CD4-positive, alpha-beta T cell (primary cell): ENCODE results near the gene NETO2. TPM values are rescaled to one million over a fixed set of nuclear protein-coding genes. Genes with fewer than 3 reads are reported as not detected.
"Not testable (repeated sequence)": the region's sequence is repeated elsewhere in the genome, so short reads cannot be mapped to it uniquely, and the experiment has no call there.

Experiments used
- ATAC-seq: fragments of 200-7000 bp; cut with Tn5 transposase; one replicate; pipeline ENCODE4 v1.10.0; 2022; ENCODE audit warnings: mild to moderate bottlenecking; ENCODE audit not compliant: poor library complexity
- CTCF ChIA-PET: fragments of 350-600 bp; sonication (Branson Sonifier 250); formaldehyde crosslinking; loops from one replicate; lab custom pipeline; 2021; ENCODE audit warnings: antibody characterized with exemption, inconsistent platforms; lab: Charles Lee
- POLR2A ChIA-PET: fragments of 350-600 bp; sonication (Branson Sonifier 250); formaldehyde crosslinking; loops from one replicate; lab custom pipeline; 2021; ENCODE audit warnings: antibody characterized with exemption, inconsistent platforms; lab: Charles Lee
- DNase-seq, 14 experiments: peaks; one replicate each; pipeline ENCODE4 v3.0.0-alpha.2; 2013 to 2020; ENCODE audit warnings: mixed read lengths in 2 of 14
- H3K27ac ChIP-seq, 2 donors: one replicate each; pipeline versions ENCODE4 v1.5.1 to v1.7.0; 2013; ENCODE audit warnings: low read length in 2 of 2, low read depth in 1 of 2, mild to moderate bottlenecking in 1 of 2
- H3K27me3 ChIP-seq, 2 experiments: 1 replicate in 1 of 2; 2 replicates in 1 of 2; pipeline versions ENCODE4 v1.6.1 to v1.7.0; 2013; ENCODE audit warnings: low read length in 2 of 2, control low read depth in 1 of 2, mild to moderate bottlenecking in 1 of 2, moderate library complexity in 1 of 2; ENCODE audit not compliant: insufficient read depth in 2 of 2, control insufficient read depth in 1 of 2
- H3K36me3 ChIP-seq: one replicate; pipeline ENCODE4 v1.6.1; 2013; ENCODE audit warnings: low read length, control low read depth; ENCODE audit not compliant: insufficient read depth
- H3K4me1 ChIP-seq: one replicate; pipeline ENCODE4 v1.6.1; 2013; ENCODE audit warnings: low read length, control low read depth; ENCODE audit not compliant: insufficient read depth
- H3K4me3 ChIP-seq: one replicate; pipeline ENCODE4 v1.5.1; 2013; ENCODE audit warnings: mild to moderate bottlenecking, low read length, moderate library complexity
- H3K9me3 ChIP-seq, 2 experiments: 1 replicate in 1 of 2; 2 replicates in 1 of 2; pipeline versions ENCODE4 v1.6.1 to v1.7.0; 2013; ENCODE audit warnings: low read length in 2 of 2, mild to moderate bottlenecking in 2 of 2, control low read depth in 1 of 2, moderate library complexity in 1 of 2; ENCODE audit not compliant: control insufficient read depth in 1 of 2, insufficient read depth in 1 of 2
- H3K27ac Mint-ChIP-seq: one replicate; pipeline ENCODE4 v1.8.0; 2020; ENCODE audit warnings: mixed read lengths
- H3K27me3 Mint-ChIP-seq: one replicate; pipeline ENCODE4 v1.8.0; 2021; ENCODE audit warnings: mixed read lengths
- H3K36me3 Mint-ChIP-seq: one replicate; pipeline ENCODE4 v1.8.0; 2021; ENCODE audit warnings: low read depth, mixed read lengths
- H3K4me1 Mint-ChIP-seq: one replicate; pipeline ENCODE4 v1.8.0; 2021; ENCODE audit warnings: low read depth, mixed read lengths
- H3K4me3 Mint-ChIP-seq: one replicate; pipeline ENCODE4 v1.8.0; 2020; ENCODE audit warnings: mild to moderate bottlenecking, mixed read lengths
- H3K9me3 Mint-ChIP-seq: one replicate; pipeline ENCODE4 v1.8.0; 2020; ENCODE audit warnings: mixed read lengths
- intact Hi-C, 2 experiments: fragments of 100-400 bp; cut with DNase I in 1 of 2; cut with micrococcal nuclease in 1 of 2; formaldehyde crosslinking; loops; one replicate each; pipeline versions ENCODE4 v1.15.1 to v1.9.0; 2023 to 2025; cut with DNase I, micrococcal nuclease
- total RNA-seq, 174 experiments: library from RNA in 2 of 174; stranded (reverse) in 2 of 174; gene quantifications; one replicate each; pipeline ENCODE4 v1.2.3 and lab custom pipeline; 2021 to 2026
- TF ChIP-seq, protein P1 (sequence below): fragments of 200-600 bp; IDR thresholded peaks from one replicate; pipeline ENCODE4 v1.8.0; 2022; ENCODE audit warnings: antibody characterized with exemption, mild to moderate bottlenecking

NETO2 gene
- total RNA-seq, 2 experiments from 2014 or later, result 1.8 to 1.9 TPM

DNA sequence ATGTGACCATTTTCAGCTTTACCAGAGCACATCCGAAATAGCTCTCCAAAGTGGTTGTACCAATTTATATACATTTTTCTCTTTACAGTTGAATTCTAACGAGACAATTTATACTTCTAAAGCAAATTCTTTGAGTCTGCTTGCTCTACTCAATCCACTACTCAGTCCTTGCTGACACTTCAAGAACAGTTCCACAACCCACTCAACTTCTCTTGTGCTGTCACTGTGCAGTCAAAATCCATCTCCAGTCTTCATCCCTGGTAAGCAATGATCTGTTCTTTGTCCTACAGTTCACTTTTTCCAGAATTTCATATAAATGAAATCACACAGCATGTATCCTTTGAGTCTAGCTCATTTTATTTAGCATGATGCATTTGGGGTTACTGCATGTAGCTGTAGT lies 30.6 kb downstream of the NETO2 start:
- no peaks in the 10 kb centered on the region for H3K9me3 ChIP-seq
- Mint-ChIP-seq H3K27ac (no peak overlapping the region), H3K36me3 (no peaks in the 10 kb centered on the region), H3K4me1 (no peaks in the 10 kb centered on the region), H3K9me3 (no peaks in the 10 kb centered on the region), H3K4me3 (no peak overlapping the region), H3K27me3 (no peaks in the 10 kb centered on the region)
- intact Hi-C loops, result no loop called here
- no peaks in the 10 kb centered on the region for H3K36me3 ChIP-seq
- H3K4me3 ChIP-seq, result no peak overlapping the region
- no peak for DNase-seq
- H3K27me3 ChIP-seq, result no peaks in the 10 kb centered on the region
- no peaks in the 10 kb centered on the region for H3K4me1 ChIP-seq
- ATAC-seq, result no peak
- CTCF ChIA-PET, result interaction anchor here (0.7 to 1.6 kb wide), 4 partner anchors 16 to 986 kb away, joined by 3 to 4 read pairs (median 4); no protein-coding TSS in a partner anchor
- no peak overlapping the region for H3K27ac ChIP-seq
- TF ChIP-seq, protein P1, sequence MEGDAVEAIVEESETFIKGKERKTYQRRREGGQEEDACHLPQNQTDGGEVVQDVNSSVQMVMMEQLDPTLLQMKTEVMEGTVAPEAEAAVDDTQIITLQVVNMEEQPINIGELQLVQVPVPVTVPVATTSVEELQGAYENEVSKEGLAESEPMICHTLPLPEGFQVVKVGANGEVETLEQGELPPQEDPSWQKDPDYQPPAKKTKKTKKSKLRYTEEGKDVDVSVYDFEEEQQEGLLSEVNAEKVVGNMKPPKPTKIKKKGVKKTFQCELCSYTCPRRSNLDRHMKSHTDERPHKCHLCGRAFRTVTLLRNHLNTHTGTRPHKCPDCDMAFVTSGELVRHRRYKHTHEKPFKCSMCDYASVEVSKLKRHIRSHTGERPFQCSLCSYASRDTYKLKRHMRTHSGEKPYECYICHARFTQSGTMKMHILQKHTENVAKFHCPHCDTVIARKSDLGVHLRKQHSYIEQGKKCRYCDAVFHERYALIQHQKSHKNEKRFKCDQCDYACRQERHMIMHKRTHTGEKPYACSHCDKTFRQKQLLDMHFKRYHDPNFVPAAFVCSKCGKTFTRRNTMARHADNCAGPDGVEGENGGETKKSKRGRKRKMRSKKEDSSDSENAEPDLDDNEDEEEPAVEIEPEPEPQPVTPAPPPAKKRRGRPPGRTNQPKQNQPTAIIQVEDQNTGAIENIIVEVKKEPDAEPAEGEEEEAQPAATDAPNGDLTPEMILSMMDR, result no peak
- POLR2A ChIA-PET, result no interaction called here

DNA sequence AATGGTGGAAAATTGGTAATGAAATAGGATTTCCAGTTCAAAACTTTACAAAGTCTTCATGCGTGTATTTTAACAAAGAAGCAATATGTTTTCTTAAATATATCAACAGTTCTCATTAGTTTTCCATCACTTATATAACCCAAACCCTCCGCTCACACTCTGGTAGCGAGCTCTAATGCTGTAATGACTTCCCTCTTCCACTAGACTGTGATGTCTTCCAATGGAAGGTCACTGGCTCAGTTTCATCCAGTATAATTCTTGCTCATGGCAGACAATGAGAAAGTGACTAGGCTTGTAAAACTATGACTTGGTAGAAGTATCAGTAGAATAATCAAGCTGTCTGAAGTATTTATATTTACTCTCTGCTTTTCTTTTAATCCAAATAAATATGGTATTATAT lies 32.8 kb downstream of the NETO2 start:
- Mint-ChIP-seq H3K9me3 (no peaks in the 10 kb centered on the region), H3K36me3 (no peaks in the 10 kb centered on the region), H3K4me3 (no peak overlapping the region), H3K4me1 (no peaks in the 10 kb centered on the region), H3K27me3 (no peaks in the 10 kb centered on the region), H3K27ac (no peak overlapping the region)
- intact Hi-C loops, result no loop called here
- ChIA-PET CTCF (interaction anchor here (0.7 kb wide), 1 partner anchor 147 kb away, joined by 3 read pairs; no protein-coding TSS in a partner anchor), POLR2A (no interaction called here)
- Histone ChIP-seq H3K27me3 (no peaks in the 10 kb centered on the region), H3K36me3 (no peaks in the 10 kb centered on the region), H3K4me3 (no peak overlapping the region), H3K4me1 (no peaks in the 10 kb centered on the region), H3K9me3 (no peaks in the 10 kb centered on the region), H3K27ac (no peak overlapping the region)
- TF ChIP-seq, protein P1, result no peak
- no peak for ATAC-seq
- DNase-seq, result no peak

DNA sequence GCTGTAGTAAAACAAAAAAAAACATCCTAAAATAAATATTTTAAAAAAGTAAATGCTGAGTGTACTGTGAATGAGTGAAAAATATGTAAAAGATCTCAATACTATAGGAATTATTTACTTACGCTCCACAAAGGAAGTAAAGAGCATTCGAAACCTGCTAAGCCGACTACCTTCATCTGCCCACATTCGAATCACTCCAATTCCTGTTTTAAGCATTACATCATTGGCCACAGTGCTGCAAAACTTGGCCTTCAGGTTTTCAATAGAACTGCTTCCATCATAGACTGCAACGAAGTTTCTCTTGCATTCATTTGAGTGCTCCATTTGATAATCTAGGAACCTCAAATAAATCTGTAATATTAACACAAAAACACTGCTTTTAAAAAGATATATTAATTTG lies 34.4 kb downstream of the NETO2 start:
- ChIA-PET CTCF (no interaction called here), POLR2A (no interaction called here)
- Histone ChIP-seq H3K4me3 (no peak overlapping the region), H3K27me3 (no peaks in the 10 kb centered on the region), H3K4me1 (no peaks in the 10 kb centered on the region), H3K36me3 (no peaks in the 10 kb centered on the region), H3K27ac (no peak overlapping the region), H3K9me3 (no peaks in the 10 kb centered on the region)
- intact Hi-C loops, result no loop called here
- Mint-ChIP-seq H3K4me1 (no peaks in the 10 kb centered on the region), H3K4me3 (no peak overlapping the region), H3K27ac (no peak overlapping the region), H3K9me3 (no peaks in the 10 kb centered on the region), H3K36me3 (no peaks in the 10 kb centered on the region), H3K27me3 (no peaks in the 10 kb centered on the region)
- TF ChIP-seq, protein P1, result no peak
- no peak for DNase-seq
- no peak for ATAC-seq

DNA sequence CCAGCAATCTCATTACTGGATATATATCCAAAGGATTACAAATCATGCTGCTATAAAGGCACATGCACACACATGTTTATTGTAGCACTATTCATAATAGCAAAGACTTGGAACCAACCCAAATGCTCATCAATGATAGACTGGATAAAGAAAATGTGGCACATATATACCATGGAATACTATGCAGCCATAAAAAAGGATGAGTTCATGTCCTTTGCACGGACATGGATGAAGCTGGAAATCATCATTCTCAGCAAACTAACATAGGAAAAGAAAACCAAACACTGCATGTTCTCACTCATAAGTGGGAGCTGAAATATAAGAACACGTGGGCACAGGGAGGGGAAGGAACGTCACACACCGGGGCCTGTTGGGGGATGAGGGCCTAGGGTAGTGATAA lies 40.8 kb downstream of the NETO2 start:
- H3K27me3 Mint-ChIP-seq, ATAC-seq, CTCF ChIA-PET, H3K9me3 Mint-ChIP-seq, POLR2A ChIA-PET, H3K4me3 Mint-ChIP-seq, H3K27ac ChIP-seq, H3K4me1 Mint-ChIP-seq, H3K27me3 ChIP-seq, H3K4me3 ChIP-seq, H3K36me3 ChIP-seq, DNase-seq, H3K4me1 ChIP-seq, intact Hi-C loops, H3K9me3 ChIP-seq, H3K36me3 Mint-ChIP-seq, H3K27ac Mint-ChIP-seq: not testable (repeated sequence)

DNA sequence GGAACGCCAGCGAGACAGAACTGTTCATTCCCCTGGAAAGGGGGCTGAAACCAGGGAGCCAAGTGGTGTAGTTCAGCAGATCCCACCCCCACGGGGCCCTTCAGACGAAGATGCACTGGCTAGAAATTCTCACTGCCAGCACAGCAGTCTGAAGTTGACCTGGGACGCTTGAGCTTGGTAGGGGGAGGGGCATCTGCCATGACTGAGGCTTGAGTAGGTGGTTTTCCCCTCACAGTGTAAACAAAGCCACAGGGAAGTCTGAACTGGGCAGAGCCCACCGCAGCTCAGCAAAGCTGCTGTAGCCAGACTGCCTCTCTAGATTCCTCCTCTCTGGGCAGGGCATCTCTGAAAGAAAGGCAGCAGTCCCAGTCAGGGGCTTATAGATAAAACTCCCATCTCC lies 46.6 kb downstream of the NETO2 start:
- H3K9me3 ChIP-seq, H3K36me3 ChIP-seq, H3K4me1 ChIP-seq, H3K27me3 Mint-ChIP-seq, H3K27ac Mint-ChIP-seq, H3K27ac ChIP-seq, DNase-seq, H3K4me3 Mint-ChIP-seq, H3K36me3 Mint-ChIP-seq, H3K4me3 ChIP-seq, POLR2A ChIA-PET, H3K27me3 ChIP-seq, intact Hi-C loops, ATAC-seq, H3K9me3 Mint-ChIP-seq, H3K4me1 Mint-ChIP-seq: not testable (repeated sequence)
- CTCF ChIA-PET, result interaction anchor here (2.3 kb wide), 1 partner anchor 16 kb away, joined by 4 read pairs; no protein-coding TSS in a partner anchor
